GM21423 (cell line): ENCODE data around the gene ADAMTS7.
"Not testable (repeated sequence)": the region's sequence is repeated elsewhere in the genome, so short reads cannot be mapped to it uniquely, and the experiment has no call there.

Source experiments
- ATAC-seq: cut with Tn5 transposase; IDR thresholded peaks from one replicate; pipeline ENCODE4 v1.9.1; 2021; ENCODE audit warnings: mild to moderate bottlenecking, moderate library complexity; ENCODE audit not compliant: unreplicated experiment

ADAMTS7 gene

DNA sequence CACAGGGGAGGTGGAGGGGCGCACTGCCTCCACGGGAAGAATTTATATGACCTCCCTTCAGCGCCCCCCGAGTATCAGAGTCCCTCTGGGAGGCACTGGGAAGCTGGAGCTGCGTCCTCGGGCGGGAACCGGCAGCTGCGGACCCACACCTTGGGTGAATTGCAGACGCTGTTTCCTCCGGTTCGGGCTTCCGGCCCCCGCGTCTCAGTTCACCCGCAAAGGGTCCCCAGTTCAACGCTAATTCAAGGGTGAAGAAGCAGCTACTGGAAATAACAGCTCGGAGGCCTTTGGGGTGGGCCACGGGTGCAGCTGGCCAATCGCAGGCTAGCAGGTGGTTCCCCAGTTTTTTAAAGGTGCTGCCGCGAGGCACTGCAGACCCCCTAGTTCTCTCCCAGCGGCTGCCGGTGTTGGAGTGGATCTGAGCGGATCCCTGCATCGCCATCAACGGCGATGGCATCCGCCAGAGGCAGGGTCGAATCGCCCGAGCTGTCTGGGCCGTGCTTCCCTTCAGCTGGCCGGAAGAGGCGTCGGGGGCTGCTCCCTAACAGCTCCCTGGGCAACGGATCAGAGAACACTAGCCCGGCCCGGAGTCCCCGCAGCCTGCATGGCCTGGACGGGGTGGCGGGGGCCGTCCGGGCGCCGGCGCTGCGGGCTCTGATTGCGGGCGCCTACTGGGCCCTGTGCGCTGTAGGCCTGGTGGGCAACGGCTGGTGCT is 19.4 kb upstream of the ADAMTS7 start:
- no peak for ATAC-seq

GRCh38 chr15:78828920-78829319 is 17.7 kb upstream of the ADAMTS7 start:
- ATAC-seq: no peak

DNA sequence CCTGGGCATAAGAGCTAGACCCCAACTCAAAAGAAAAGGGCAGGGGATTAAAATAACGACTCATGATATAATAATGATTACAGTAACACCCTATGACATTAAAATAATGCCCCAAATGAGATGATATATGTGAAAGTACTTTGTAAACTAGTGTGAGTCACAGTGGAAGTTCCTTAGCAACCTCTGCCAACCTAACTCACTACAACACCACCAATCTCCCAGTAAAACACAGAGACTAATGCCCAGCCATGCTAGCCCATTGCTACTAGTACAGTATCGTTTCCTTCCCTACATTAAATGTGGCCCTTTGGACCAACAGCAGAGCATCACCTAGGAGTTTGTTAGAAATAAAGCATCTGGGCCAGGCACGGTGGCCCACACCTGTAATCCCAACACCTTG is 11.2 kb upstream of the ADAMTS7 start:
- no peak for ATAC-seq

- ATAC-seq: no peak
Observed at GRCh38 chr15:78811825-78812183, 540 bp upstream of the ADAMTS7 start.

GRCh38 chr15:78810362-78811123 is 721 bp downstream of the ADAMTS7 start:
- peak; percentile 16 for ATAC-seq

DNA sequence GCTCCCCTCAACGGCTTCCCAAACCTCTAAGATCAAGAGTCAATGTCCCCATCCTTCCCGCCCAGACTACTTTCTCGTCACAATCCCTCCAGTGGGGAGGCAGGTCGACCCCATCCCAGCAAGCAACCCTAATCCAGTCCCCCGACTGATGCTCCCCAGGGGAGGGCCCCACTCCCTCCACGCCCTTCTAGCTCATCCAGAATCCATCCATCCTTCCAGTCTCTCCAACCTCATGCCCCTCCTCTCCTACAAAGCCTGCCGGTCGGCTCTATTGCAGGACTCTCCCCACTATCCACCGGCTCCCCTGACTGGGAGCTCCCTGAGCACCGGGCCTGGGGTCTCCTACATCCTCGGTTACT is 1.3 kb downstream of the ADAMTS7 start:
- ATAC-seq: no peak

DNA sequence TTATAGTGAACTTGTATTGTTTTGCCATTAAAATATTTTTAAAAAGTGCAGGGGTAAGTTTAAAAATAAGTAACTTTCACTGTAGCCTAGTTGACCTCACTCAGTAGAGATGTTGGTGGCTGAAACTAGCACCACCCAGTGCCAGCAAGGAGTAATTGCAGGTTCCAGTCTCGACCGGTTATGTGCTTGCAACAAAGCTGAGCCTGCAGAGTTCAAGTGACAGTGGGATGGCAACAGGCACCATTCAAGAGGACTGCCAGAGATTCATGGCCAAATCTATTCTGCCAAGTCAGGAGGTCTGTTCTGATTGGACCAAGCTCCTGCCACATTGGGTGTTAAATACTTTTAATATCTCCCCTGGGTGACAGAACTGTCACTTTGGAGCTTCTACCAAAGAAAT is 2.7 kb downstream of the ADAMTS7 start:
- no peak for ATAC-seq

- no peak for ATAC-seq
Observed at GRCh38 chr15:78807359-78807758, 3.9 kb downstream of the ADAMTS7 start.

- ATAC-seq: no peak
Observed at GRCh38 chr15:78804391-78804792, 6.9 kb downstream of the ADAMTS7 start.

DNA sequence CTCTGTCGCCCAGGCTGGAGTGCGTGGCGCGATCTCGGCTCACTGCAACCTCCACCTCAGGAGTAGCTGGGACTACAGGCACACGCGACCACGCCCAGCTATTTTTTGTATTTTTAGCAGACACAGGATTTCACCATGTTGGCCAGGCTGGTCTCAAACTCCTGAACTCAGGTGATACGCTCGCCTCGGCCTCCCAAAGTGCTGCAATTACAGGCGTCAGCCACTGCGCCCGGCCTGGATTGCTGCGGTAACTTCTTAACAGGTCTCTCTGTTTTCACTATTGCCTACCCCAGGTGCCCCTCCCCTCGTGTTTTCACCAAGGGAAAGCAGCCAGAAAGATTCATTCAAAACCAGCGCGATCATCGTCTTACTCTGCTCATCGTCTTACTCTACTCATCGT is 10.5 kb downstream of the ADAMTS7 start:
- ATAC-seq: no peak

GRCh38 chr15:78800189-78800588 is 11.1 kb downstream of the ADAMTS7 start:
- no peak for ATAC-seq

- not testable (repeated sequence) for ATAC-seq
Observed at GRCh38 chr15:78799102-78799501, 12.2 kb downstream of the ADAMTS7 start.

- not testable (repeated sequence) for ATAC-seq
Observed at GRCh38 chr15:78798355-78798754, 12.9 kb downstream of the ADAMTS7 start.

DNA sequence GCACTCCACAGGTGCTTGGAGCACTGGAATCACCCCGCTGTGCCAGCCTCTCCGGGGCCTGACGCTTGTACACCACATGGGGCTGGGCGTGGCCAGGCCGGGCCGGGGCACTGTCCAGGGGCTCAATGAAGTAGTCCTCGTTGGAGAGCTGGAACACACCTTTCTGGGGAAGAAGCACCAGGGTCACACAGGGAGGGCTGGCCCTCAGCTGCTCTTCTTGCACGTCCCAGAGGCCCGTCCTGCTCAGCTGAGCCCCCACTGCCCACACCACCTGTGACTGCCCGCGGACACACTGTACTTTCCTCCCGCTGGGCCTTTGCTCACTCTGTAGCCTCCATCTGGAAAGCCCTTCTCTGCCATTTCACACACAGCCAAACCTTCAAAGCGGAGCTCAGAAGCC is 13.3 kb downstream of the ADAMTS7 start:
- no peak for ATAC-seq

DNA sequence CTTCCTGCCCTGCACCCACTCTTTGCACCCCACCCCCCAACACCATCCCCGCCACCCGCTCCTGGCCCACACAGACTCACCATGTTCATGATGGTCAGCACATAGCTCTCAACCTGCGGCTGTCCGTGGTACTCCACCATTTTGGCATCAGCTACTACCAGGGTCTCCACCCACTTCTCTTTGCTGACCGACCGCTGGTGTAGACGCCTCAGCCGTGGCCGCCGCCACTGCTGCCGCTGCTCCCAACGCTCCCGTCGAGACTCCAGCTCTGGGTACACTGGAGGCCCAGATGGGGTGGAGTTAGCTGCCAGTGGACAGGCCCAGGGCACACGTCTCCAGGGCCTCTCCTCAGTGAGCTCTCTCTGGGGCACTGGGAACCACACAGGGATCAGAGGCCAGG is 14.8 kb downstream of the ADAMTS7 start:
- no peak for ATAC-seq

DNA sequence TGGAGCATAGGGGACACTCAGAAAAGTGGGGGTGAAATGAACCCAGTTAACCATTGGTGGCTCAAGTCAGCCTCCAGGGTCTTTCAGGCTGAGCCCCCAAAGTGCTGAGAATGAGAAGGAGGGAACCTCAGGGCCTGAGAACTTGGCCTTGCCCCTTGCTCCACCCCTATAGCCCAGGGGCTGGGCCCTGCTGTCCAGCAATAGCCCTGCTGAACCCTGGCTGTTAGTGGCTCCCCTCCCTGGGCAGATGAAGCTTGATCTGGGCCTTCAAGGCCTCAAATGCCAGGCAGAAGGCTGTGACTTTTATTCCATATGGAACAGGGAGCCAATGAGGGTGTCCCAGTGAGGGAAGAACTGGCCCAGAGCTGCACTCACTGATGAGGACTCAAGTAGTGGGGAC is 16.2 kb downstream of the ADAMTS7 start:
- ATAC-seq: no peak

- ATAC-seq: not testable (repeated sequence)
Observed at GRCh38 chr15:78794446-78794845, 16.8 kb downstream of the ADAMTS7 start.

GRCh38 chr15:78791357-78791756 is 19.9 kb downstream of the ADAMTS7 start:
- no peak for ATAC-seq

GRCh38 chr15:78790027-78790426 is 21.2 kb downstream of the ADAMTS7 start:
- no peak for ATAC-seq

GRCh38 chr15:78789615-78790014 is 21.6 kb downstream of the ADAMTS7 start:
- no peak for ATAC-seq

DNA sequence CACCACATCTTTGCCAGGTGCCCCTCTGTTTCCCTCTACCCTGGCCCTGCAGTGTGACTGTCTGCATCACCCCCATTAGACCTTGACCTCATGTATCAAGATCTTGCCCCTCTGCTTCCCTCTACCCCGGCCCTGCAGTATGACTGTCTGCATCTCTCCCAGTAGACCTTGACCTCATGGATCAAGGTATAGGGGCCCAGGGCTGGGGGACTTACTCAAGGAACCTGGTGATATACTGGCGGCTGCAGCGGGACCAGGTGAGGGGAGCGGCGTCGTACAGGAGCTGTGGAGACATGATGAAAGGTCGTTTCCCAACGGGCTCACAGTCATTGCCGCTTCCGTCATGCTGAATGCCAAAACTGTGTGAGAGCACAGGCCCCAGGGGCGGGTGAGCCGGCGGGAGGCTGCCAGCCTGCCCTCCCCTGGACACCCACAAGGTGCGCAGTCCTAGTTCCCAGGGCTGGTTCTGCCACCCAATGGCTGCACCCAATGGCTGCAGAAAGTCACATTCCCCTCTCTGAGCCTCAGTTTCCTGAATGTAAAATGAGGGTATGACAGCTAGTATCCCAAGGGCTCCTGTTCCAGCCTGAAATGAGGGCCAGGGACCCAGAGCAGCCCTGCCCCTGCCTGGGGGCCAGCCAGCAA is 23.1 kb downstream of the ADAMTS7 start:
- no peak for ATAC-seq

GRCh38 chr15:78782402-78782801 is 28.9 kb downstream of the ADAMTS7 start:
- ATAC-seq: not testable (repeated sequence)
